HG03159 (cell line): ENCODE data around the gene BCAR1.
A peak's percentile ranks its signal among the peaks of the same experiment; 100 is the strongest.
"Not testable (repeated sequence)": the region's sequence is repeated elsewhere in the genome, so short reads cannot be mapped to it uniquely, and the experiment has no call there.

Experiments
- ATAC-seq: cut with Tn5 transposase; IDR thresholded peaks from one replicate; pipeline ENCODE4 v1.9.1; 2021; ENCODE audit warnings: mild to moderate bottlenecking, moderate library complexity; ENCODE audit not compliant: unreplicated experiment

Gene BCAR1

GRCh38 chr16:75256059-75256571, 4.7 kb upstream of the BCAR1 start:
- no peak for ATAC-seq

- no peak for ATAC-seq
These were observed 3.0 kb upstream of the BCAR1 start for GRCh38 chr16:75254359-75254837.

GRCh38 chr16:75252946-75253911, 1.8 kb upstream of the BCAR1 start:
- ATAC-seq: no peak

- no peak for ATAC-seq
These were observed 833 bp upstream of the BCAR1 start for GRCh38 chr16:75252049-75252864.

- ATAC-seq: peak; percentile 54
These were observed 580 bp downstream of the BCAR1 start for GRCh38 chr16:75250809-75251279.

GRCh38 chr16:75250089-75250808, 1.2 kb downstream of the BCAR1 start:
- ATAC-seq: no peak

- ATAC-seq: no peak
These were observed 2.0 kb downstream of the BCAR1 start for GRCh38 chr16:75249441-75249840.

- ATAC-seq: no peak
These were observed 2.7 kb downstream of the BCAR1 start for GRCh38 chr16:75248536-75249380.

GRCh38 chr16:75248142-75248535, 3.3 kb downstream of the BCAR1 start:
- no peak for ATAC-seq

- ATAC-seq: no peak
These were observed 4.2 kb downstream of the BCAR1 start for GRCh38 chr16:75247249-75247648.

GRCh38 chr16:75246504-75247205, 4.8 kb downstream of the BCAR1 start:
- ATAC-seq: no peak

GRCh38 chr16:75244844-75245758, 6.3 kb downstream of the BCAR1 start:
- no peak for ATAC-seq

- ATAC-seq: no peak
These were observed 7.1 kb downstream of the BCAR1 start for GRCh38 chr16:75244225-75244809.

GRCh38 chr16:75243667-75244224, 7.7 kb downstream of the BCAR1 start:
- no peak for ATAC-seq

GRCh38 chr16:75242436-75243078, 8.9 kb downstream of the BCAR1 start:
- ATAC-seq: not testable (repeated sequence)

- no peak for ATAC-seq
These were observed 9.5 kb downstream of the BCAR1 start for GRCh38 chr16:75241955-75242354.

- no peak for ATAC-seq
These were observed 10.0 kb downstream of the BCAR1 start for GRCh38 chr16:75241412-75241811.
